Epithelial cell of proximal tubule (primary cell): ENCODE results near the gene MYO5B. TPM values are rescaled to one million over a fixed set of nuclear protein-coding genes. Genes with fewer than 3 reads are reported as not detected.

Experiments used
- DNase-seq: peaks from one replicate; pipeline ENCODE4 v3.0.0-alpha.2; 2011; ENCODE audit warnings: low read depth
- H3K4me3 ChIP-seq: 2 replicates; pipeline ENCODE4 v1.5.1; 2011; ENCODE audit warnings: low read depth, mild to moderate bottlenecking, low read length
- total RNA-seq: library from RNA; depleted of rRNA; stranded (reverse); fragments of >200 nt; gene quantifications from 2 replicates; pipeline ENCODE4 v1.2.3, GENCODE V29; 2015
- TF ChIP-seq, protein P1 (sequence below): conservative IDR thresholded peaks from 2 replicates; pipeline ENCODE4 v1.5.1; 2012; ENCODE audit warnings: low read depth, mild to moderate bottlenecking, low read length

Gene MYO5B
- total RNA-seq, 1 donor from 2014 or later, result 48.4 TPM

GRCh38 chr18:50113726-50114125, 81.2 kb downstream of the MYO5B start:
- DNase-seq, result no peak
- no peak overlapping the region for H3K4me3 ChIP-seq
- TF ChIP-seq, protein P1, sequence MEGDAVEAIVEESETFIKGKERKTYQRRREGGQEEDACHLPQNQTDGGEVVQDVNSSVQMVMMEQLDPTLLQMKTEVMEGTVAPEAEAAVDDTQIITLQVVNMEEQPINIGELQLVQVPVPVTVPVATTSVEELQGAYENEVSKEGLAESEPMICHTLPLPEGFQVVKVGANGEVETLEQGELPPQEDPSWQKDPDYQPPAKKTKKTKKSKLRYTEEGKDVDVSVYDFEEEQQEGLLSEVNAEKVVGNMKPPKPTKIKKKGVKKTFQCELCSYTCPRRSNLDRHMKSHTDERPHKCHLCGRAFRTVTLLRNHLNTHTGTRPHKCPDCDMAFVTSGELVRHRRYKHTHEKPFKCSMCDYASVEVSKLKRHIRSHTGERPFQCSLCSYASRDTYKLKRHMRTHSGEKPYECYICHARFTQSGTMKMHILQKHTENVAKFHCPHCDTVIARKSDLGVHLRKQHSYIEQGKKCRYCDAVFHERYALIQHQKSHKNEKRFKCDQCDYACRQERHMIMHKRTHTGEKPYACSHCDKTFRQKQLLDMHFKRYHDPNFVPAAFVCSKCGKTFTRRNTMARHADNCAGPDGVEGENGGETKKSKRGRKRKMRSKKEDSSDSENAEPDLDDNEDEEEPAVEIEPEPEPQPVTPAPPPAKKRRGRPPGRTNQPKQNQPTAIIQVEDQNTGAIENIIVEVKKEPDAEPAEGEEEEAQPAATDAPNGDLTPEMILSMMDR, result no peak

- TF ChIP-seq, protein P1, result peak; percentile 53
- no peak overlapping the region for H3K4me3 ChIP-seq
- no peak for DNase-seq
Measured at GRCh38 chr18:50111398-50111797, 83.5 kb downstream of the MYO5B start.

GRCh38 chr18:50107468-50107977, 87.4 kb downstream of the MYO5B start:
- TF ChIP-seq, protein P1, result no peak
- DNase-seq, result peak; percentile 57

GRCh38 chr18:50105027-50105426, 89.9 kb downstream of the MYO5B start:
- TF ChIP-seq, protein P1, result no peak
- no peak for DNase-seq

More at GRCh38 chr18:50107468-50107977, 87.4 kb downstream of the MYO5B start:
- H3K4me3 ChIP-seq, result no peak overlapping the region

DNA sequence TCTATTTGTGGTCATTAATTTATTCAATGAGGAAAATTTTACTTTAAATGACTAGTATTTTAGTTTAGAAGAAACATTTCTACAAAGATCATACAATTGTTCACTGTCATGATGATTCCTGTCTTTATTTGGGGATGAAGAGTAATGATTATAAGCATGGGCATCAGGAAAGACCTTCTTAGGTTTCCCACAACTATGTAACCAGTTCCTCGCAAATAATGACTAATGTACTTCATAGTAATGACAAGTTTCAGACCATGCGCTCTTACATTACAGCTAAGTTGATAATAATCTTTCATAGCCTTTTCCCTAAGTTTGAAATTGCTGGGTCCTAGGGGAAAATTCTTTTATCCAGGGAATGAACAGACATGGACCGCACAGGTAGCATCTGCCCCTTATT, 90.5 kb downstream of the MYO5B start:
- H3K4me3 ChIP-seq, result no peak overlapping the region
- DNase-seq, result no peak

More at GRCh38 chr18:50105027-50105426, 89.9 kb downstream of the MYO5B start:
- no peak overlapping the region for H3K4me3 ChIP-seq

DNA sequence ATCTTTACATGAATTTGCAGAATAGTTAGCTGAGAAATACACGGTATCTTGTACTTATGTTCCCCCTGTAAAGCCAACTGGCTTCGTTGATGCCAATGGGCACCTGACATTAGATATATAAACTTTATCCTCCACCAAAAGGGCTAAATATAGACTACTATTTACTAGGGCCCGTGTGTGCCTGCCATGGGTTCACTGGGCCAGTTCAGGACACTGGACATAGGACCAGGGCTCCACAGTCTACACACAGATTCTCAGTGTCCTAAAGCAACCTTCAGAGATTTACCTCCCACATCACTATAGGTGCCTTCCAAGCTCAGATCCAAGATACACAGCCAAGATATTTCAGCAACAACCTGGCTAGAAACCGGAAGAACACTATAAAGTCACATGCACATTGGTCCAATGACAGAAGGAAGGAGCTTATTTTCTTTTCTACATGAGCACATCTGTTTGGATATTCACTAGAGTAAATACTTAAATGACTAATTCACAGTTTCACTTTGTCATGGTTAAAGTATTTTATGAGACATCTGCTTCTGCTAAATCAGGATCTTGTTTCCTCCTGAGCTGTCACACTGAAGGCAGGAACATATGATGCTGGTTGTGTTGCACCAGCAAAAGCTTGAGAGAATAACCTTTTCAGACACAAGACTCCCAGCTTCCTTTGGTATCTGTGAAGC, 95.1 kb downstream of the MYO5B start:
- peak; percentile 95 for DNase-seq
- TF ChIP-seq, protein P1, result no peak
- H3K4me3 ChIP-seq, result no peak overlapping the region

More for the DNA sequence above, 90.5 kb downstream of the MYO5B start:
- TF ChIP-seq, protein P1, result no peak

GRCh38 chr18:50097702-50098101, 97.2 kb downstream of the MYO5B start:
- H3K4me3 ChIP-seq, result no peak overlapping the region
- DNase-seq, result peak; percentile 71
- TF ChIP-seq, protein P1, result no peak
